K562 (cell line): ENCODE results near the gene SLC22A23. TPM values are rescaled to one million over a fixed set of nuclear protein-coding genes. Genes with fewer than 3 reads are reported as not detected.

Source experiments
- ATAC-seq: fragments of 200-7000 bp; cut with Tn5 transposase; 3 replicates; pipeline ENCODE4 v1.9.1; 2020; ENCODE audit warnings: moderate library complexity
- BruUV-seq: library from RNA; stranded (reverse); fragments of 400-500 nt; replicated peaks from 2 replicates; lab custom pipeline; 2021; lab: Mats Ljungman, UMichigan
- CTCF ChIA-PET: fragments of 300-600 bp; formaldehyde crosslinking; extraction: SDS; loops from one replicate; lab custom pipeline; 2021; ENCODE audit warnings: low intra/inter-chr PET ratio; lab: Yijun Ruan, JAX
- POLR2A ChIA-PET: fragments of 300-600, 350-650 bp; sonication (Branson Sonifier 250); formaldehyde crosslinking; extraction: SDS; loops from one replicate; lab custom pipeline; 2021; ENCODE audit warnings: antibody characterized with exemption, inconsistent platforms; lab: Yijun Ruan, JAX
- DNase-seq, 4 experiments: peaks; one replicate each; pipeline versions ENCODE4 v3.0.0 to v3.0.0-alpha.2; 2011 to 2018; ENCODE audit warnings: low spot score in 3 of 4, mixed read lengths in 3 of 4; ENCODE audit errors: extremely low read depth in 1 of 4
- FAIRE-seq: peaks from 2 replicates; lab custom pipeline; 2011; peaks lifted over from hg19 to GRCh38; lab: Jason Lieb, UNC
- H2AFZ ChIP-seq: 2 replicates; pipeline ENCODE4 v1.6.0; 2011; ENCODE audit warnings: low read depth, low read length, control low read depth, inconsistent platforms
- H3K27ac ChIP-seq: fragments of 200-600 bp; 3 replicates; pipeline ENCODE4 v1.8.0; 2011; ENCODE audit warnings: low read depth, mild to moderate bottlenecking, control low read depth, inconsistent platforms, low read length, moderate library complexity, mixed read lengths; ENCODE audit errors: extremely low read depth
- H3K27me3 ChIP-seq, 2 experiments: fragments of 300-600 bp in 1 of 2; 2 replicates in 1 of 2; 3 replicates in 1 of 2; pipeline versions ENCODE4 v1.6.0 to v1.8.0; 2011; ENCODE audit warnings: inconsistent platforms in 2 of 2, low read length in 2 of 2, mild to moderate bottlenecking in 1 of 2, mixed read lengths in 1 of 2, moderate library complexity in 1 of 2; ENCODE audit not compliant: control insufficient read depth in 2 of 2, insufficient read depth in 2 of 2
- H3K36me3 ChIP-seq: fragments of 300-600 bp; 3 replicates; pipeline ENCODE4 v1.8.0; 2011; ENCODE audit warnings: mild to moderate bottlenecking, low read length, inconsistent platforms; ENCODE audit not compliant: control insufficient read depth, insufficient read depth
- H3K4me1 ChIP-seq, 2 experiments: fragments of 200-600 bp in 1 of 2; replicated peaks in 1 of 2; 2 replicates in 1 of 2; 3 replicates in 1 of 2; pipeline versions ENCODE4 v1.5.1 to v1.8.0; 2011; ENCODE audit warnings: inconsistent platforms in 2 of 2, low read length in 2 of 2, mild to moderate bottlenecking in 1 of 2, mixed read lengths in 1 of 2, moderate library complexity in 1 of 2; ENCODE audit not compliant: control insufficient read depth in 2 of 2, insufficient read depth in 2 of 2
- H3K4me2 ChIP-seq: 2 replicates; pipeline ENCODE4 v1.6.1; 2011; ENCODE audit warnings: low read length, control low read depth, inconsistent platforms, mixed read lengths; ENCODE audit not compliant: insufficient read depth
- H3K4me3 ChIP-seq: fragments of 200-600 bp; sonication (generic), shearing (Covaris generic); 2 replicates; pipeline ENCODE4 v1.5.1; 2016; ENCODE audit warnings: control low read depth, inconsistent platforms
- H3K79me2 ChIP-seq: fragments of 200-600 bp; 3 replicates; pipeline ENCODE4 v1.8.0; 2011; ENCODE audit warnings: low read length, inconsistent platforms; ENCODE audit not compliant: control insufficient read depth, insufficient read depth
- H3K9ac ChIP-seq, 2 experiments: 2 replicates each; pipeline versions ENCODE4 v1.6.0 to v1.6.1; 2011; ENCODE audit warnings: low read depth in 2 of 2, low read length in 2 of 2, control low read depth in 1 of 2, inconsistent platforms in 1 of 2, mild to moderate bottlenecking in 1 of 2, mixed read lengths in 1 of 2; ENCODE audit not compliant: insufficient read depth in 1 of 2
- H3K9me1 ChIP-seq: one replicate; pipeline ENCODE4 v1.6.0; 2011; ENCODE audit warnings: inconsistent platforms, mild to moderate bottlenecking, low read length, moderate library complexity; ENCODE audit not compliant: control insufficient read depth, insufficient read depth
- H3K9me3 ChIP-seq: replicated peaks from 2 replicates; pipeline ENCODE4 v1.5.1; 2011; ENCODE audit warnings: low read depth, low read length, inconsistent platforms; ENCODE audit not compliant: control insufficient read depth, insufficient read depth
- H4K20me1 ChIP-seq: replicated peaks from 2 replicates; pipeline ENCODE4 v1.6.1; 2011; ENCODE audit warnings: low read length, inconsistent platforms, mixed read lengths; ENCODE audit not compliant: control insufficient read depth, insufficient read depth
- ATF1 ChIP-seq, 2 experiments: fragments of 450-650 bp in 1 of 2; IDR thresholded peaks; 2 replicates each; pipeline ENCODE4 v1.6.1; 2016; ENCODE audit warnings: missing compliant biosample characterization in 1 of 2, missing genetic modification characterization in 1 of 2
- ATF3 ChIP-seq, 2 experiments: fragments of 450-650 bp in 1 of 2; sonication (generic) in 1 of 2; formaldehyde crosslinking in 1 of 2; IDR thresholded peaks in 1 of 2; conservative IDR thresholded peaks in 1 of 2; 2 replicates each; pipeline versions ENCODE4 v1.6.1 to v1.8.1; 2016 to 2023; ENCODE audit warnings: mild to moderate bottlenecking in 2 of 2, moderate library complexity in 2 of 2, inconsistent platforms in 1 of 2, missing genetic modification reagents in 1 of 2
- CREB1 ChIP-seq, 2 experiments: sonication (generic) in 1 of 2; formaldehyde crosslinking in 1 of 2; IDR thresholded peaks; 2 replicates each; pipeline versions ENCODE4 v1.6.1 to v1.8.0; 2012 to 2022; ENCODE audit warnings: inconsistent platforms in 1 of 2, mild to moderate bottlenecking in 1 of 2, missing genetic modification reagents in 1 of 2, moderate library complexity in 1 of 2
- CREBBP ChIP-seq: IDR thresholded peaks from one replicate; pipeline ENCODE4 v1.6.1; 2012; ENCODE audit warnings: low read depth, mild to moderate bottlenecking, control low read depth, inconsistent platforms, low read length
- CREM ChIP-seq: IDR thresholded peaks from 2 replicates; pipeline ENCODE4 v1.6.1; 2014; ENCODE audit warnings: antibody characterized with exemption, low read depth
- KLF16 ChIP-seq: IDR thresholded peaks from 2 replicates; pipeline ENCODE4 v1.6.1; 2016; ENCODE audit warnings: antibody characterized with exemption
- WGBS: fragments of 100-300 bp; shearing (Covaris generic); methylation state at CpG from one replicate; pipeline ENCODE4 v1.1.6; 2016; ENCODE audit warnings: low coverage, mixed read lengths; ENCODE audit not compliant: insufficient coverage; ENCODE audit errors: missing lambda C conversion rate; 5-methylcytosine and 5-hydroxymethylcytosine counted together
- in situ Hi-C: fragments of 300-500 bp; cut with MboI; formaldehyde crosslinking; loops from 4 replicates; pipeline ENCODE4 v1.15.0; 2018; ENCODE audit warnings: inconsistent platforms, mixed read lengths
- intact Hi-C: fragments of 100-400 bp; cut with micrococcal nuclease; formaldehyde crosslinking; loops from 2 replicates; pipeline ENCODE4 v1.14.2; 2022
- polyA plus RNA-seq, 8 experiments: library from polyadenylated mRNA; depleted of rRNA in 4 of 8; stranded (reverse) in 5 of 8; unstranded in 3 of 8; fragments of >200 nt; fragmentation: Nextera tagmentation in 2 of 8; fragmentation: Illumina TruSeq in 1 of 8; extraction: Ambion mirVana in 2 of 8; extraction: Trizol in 1 of 8; gene quantifications; 2 replicates each; pipeline versions ENCODE4 v1.2.1 to v1.2.3, GENCODE V29; 2011 to 2014; ENCODE audit warnings: inconsistent platforms in 1 of 8, missing spikeins in 1 of 8
- total RNA-seq, 7 experiments: library from RNA; depleted of rRNA in 6 of 7; stranded (reverse); fragments of >200 nt in 6 of 7; fragmentation: Illumina TruSeq in 2 of 7; extraction: Trizol in 2 of 7; gene quantifications; 2 replicates each; pipeline versions ENCODE4 v1.2.1 to v1.2.3, GENCODE V29; 2011 to 2021; ENCODE audit warnings: low replicate concordance in 1 of 7

SLC22A23 gene
- total and polyA plus RNA-seq, 9 of the 15 experiments (the other 6 are each of a cell fraction or from before 2014, with no cell fraction given): 0.30 to 8.7 (median 2.5) TPM

GRCh38 chr6:3364391-3364790 lies 92.5 kb downstream of the SLC22A23 start:
- Histone ChIP-seq H3K27me3 (no peaks in the 10 kb centered on the region), H3K9me1 (no peaks in the 10 kb centered on the region), H3K27ac (no peak overlapping the region), H3K4me2 (no peak overlapping the region), H3K9ac (peak overlapping the region in 1 of 2 experiments; percentile 78; a peak in 2 of 4 replicates), H3K4me3 (no peak overlapping the region), H3K4me1 (peaks cover 12 to 20% of the 10 kb centered on the region in 2 experiments; a peak in 4 of 5 replicates), H4K20me1 (no peaks in the 10 kb centered on the region), H2AFZ (no peak overlapping the region), H3K9me3 (no peaks in the 10 kb centered on the region), H3K79me2 (no peaks in the 10 kb centered on the region)
- 61% methylated on average over 7 of the region's 7 CpGs for WGBS
- FAIRE-seq: no peak
- ATAC-seq: no peak; the same call in 2 of the 3 replicates
- in situ Hi-C loops: no loop called here
- intact Hi-C loops: no loop called here
- ChIA-PET CTCF (no interaction called here), POLR2A (interaction anchor here (0.5 to 1.8 kb wide), 4 partner anchors 11 to 72 kb away, joined by 3 to 10 read pairs (median 3); no protein-coding TSS in a partner anchor)
- DNase-seq: no peak
- no TSS peak for BruUV-seq
- TF ChIP-seq CREM: peak; percentile 58
- peak; percentile 59 for TF ChIP-seq CREB1 (IDR thresholded peaks at IDR 0.05)
- TF ChIP-seq CREB1 (CRISPR knock-in tag; IDR thresholded peaks at IDR 0.05): peak; percentile 47; the same call in 1 of the 2 replicates
- TF ChIP-seq ATF1 (CRISPR knock-in tag; IDR thresholded peaks at IDR 0.05): no peak
- TF ChIP-seq ATF1 (tag; IDR thresholded peaks at IDR 0.05): peak; percentile 47
- no peak for TF ChIP-seq KLF16
- peak; percentile 47 for TF ChIP-seq ATF3 (IDR thresholded peaks at IDR 0.05)
- TF ChIP-seq ATF3 (CRISPR knock-in tag; conservative IDR thresholded peaks at IDR 0.05): no peak
- no peak for TF ChIP-seq CREBBP
- TF ChIP-seq, all 486 proteins: peak for 4
- no peaks in the 10 kb centered on the region for H3K36me3 ChIP-seq
